CD4-positive, alpha-beta T cell treated with Interleukin-4 for 4 hours (primary cell): Measurements from ENCODE around the gene ATF2.
A peak's percentile ranks its signal among the peaks of the same experiment; 100 is the strongest.

Experiments used
- DNase-seq: peaks from one replicate; pipeline ENCODE4 v3.0.0-alpha.2; 2020

ATF2 gene, protein sequence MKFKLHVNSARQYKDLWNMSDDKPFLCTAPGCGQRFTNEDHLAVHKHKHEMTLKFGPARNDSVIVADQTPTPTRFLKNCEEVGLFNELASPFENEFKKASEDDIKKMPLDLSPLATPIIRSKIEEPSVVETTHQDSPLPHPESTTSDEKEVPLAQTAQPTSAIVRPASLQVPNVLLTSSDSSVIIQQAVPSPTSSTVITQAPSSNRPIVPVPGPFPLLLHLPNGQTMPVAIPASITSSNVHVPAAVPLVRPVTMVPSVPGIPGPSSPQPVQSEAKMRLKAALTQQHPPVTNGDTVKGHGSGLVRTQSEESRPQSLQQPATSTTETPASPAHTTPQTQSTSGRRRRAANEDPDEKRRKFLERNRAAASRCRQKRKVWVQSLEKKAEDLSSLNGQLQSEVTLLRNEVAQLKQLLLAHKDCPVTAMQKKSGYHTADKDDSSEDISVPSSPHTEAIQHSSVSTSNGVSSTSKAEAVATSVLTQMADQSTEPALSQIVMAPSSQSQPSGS

DNA sequence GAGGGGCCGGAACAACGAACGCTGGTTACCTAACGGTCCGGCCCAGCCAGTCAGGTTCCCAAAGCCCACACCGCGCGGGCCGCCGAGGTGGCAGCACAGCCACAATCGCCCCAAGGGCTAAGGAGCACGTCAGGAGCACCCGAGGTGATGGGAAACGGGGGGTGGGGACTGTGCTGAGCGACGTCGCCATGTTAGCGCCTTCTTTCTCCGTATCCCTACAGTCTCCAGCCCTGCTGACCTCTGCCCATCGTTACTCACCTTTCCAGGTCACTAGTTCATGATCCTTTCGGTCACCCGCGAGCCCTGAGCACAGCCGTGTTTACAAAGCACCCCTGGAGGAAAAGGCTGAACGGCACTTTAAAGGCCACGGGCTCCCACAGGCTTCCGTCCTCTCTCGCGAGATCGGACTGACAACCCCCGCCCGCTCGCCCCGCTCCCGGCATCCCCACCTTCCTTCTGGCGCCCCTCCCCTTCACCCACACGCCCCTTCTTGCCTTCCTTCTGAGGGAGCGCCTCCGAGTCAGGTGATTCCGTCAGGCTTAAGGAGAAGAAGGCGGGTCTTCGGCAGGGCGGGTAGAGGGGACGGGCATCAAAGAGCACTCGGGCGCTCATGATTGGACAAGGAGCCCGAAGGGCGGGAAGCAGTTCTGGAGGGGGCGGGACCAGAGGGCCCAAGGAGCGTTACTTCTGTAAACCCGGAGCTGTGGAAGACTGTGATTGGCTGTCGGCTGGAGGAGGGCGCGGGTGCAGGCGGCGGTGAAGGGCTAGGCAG is at the start of gene ATF2:
TSS of gene ATF2 (minus strand) at position 412 of the 772 bp plus-strand sequence. CDS start 31,760 bp downstream, outside the sequence.
- DNase-seq = peak; percentile 100

DNA sequence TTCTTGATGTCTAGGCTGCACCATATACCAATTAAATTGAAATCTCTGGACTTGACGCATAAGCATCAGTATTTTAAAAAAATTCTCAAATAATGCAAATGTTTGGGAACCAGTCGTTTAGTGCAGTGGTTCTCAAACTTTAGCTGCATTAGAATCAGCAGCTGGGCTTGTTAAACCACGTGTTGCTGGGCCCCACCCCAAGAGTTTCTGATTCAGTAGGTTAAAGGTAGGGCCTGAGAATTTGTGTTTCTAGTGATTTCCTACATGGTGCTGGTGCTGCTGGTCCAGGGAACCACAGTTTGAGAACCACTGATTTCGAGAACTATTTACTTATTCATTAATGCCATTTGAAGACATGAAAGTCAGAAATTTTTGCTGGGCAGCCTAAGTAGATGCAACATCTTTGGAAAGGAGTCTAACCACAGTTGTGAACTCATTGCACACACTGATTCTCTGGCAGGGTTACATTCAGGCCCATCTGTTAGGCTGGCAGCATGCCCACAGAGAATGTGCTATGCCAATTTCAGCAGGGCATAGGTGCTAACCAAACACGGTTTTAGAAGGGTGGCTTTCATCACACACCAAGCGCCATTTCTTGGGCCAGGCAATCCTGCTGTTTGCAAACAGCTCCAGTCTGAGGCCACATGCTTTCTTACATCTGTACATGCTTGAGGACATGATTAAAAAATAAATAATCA is 39.9 kb upstream of the ATF2 start:
- DNase-seq = peak; percentile 24

DNA sequence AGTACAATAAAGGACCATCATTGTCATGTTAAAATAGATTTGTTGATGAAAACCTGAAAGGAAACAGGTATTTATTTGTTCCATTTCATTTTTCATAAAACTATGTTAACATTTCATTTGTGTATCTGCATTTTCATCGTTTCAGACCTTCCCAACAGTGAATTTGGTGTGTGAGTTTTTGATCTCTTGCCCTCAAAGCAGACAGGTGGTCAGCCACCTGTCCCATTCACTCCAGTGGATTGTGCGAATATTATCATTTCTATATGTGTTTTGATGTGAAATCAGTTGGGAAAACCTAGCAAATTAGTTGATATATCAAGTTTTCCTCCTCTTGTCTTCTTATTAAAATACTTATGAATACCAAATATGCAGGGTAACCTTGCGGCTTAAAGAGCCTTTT is 38.9 kb upstream of the ATF2 start:
- no peak for DNase-seq

DNA sequence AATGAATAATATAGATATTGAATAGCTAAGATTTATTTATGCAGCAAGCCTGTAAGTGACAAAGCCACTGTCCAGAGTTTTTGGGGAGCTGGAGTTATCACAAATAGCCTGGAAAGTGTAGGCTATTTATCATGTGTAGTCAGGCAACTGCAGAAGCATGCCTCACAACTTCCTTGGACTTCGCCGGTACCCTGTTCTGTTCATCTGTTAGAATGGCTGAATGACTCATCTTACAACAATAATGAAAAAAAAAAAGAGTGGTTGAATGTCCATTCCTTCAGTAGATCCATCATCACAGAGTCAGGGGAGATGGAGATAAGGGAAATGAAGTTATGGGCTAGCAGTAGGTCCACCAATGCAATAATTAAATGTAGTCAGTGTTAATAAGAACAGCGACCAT is 37.5 kb upstream of the ATF2 start:
- no peak for DNase-seq

DNA sequence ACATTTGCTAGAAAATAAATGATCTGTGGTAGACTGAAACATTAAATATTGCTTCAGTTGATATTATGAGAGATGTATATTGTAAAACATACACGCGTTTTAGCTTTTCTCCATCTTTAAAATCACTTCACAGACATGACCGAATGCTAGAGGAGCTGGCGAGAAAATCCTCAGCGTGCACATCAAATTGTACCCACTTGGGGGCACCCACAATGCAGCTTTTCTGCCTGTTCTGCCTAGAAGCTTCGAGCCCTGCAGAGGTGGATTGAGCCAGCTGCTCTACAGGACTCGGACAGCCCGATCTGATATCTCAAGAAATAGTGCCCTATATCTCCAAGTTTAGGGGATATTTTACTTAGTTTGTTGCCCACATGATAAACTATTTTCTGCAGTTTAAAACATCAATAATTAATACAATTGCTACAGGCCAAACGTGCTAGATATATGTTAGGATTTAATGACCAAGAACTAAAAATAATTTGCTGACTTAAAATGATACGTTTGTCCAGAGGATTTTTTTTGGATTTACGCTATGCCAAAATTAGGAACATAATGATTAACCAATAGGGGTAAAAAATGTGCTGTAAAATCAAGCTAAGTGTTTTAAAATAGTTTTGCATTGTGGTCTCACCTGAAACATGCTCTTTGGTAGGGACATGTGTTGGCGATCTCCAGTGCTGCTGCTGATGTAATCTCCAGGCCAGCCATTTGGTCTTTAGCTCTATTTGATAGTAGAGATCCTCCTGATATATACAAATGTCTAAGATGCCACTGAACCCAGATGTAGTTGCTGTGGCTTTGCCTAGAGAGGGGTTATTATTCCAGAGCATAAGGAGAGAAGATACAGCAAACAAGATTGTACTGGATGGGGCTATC is 35.9 kb upstream of the ATF2 start:
- DNase-seq = peak; percentile 48

DNA sequence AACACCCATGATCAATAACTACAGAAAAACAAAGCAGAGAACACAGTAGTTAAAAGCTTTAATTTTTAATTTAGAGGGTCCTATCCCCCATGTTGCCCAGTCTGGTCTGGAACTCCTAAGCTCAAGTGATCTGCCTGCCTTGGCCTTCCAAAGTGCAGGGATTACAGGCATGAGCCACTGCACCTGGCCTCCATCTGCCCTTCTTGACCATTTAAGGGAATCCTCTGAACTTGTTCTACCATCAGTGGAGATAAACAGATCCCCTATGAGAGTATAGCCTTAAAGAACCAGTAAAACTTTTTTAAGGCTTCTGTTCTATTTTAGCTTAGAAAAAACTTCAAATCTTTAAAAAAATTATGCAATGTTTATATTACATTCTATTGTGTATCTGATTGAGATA is 27.0 kb upstream of the ATF2 start:
- DNase-seq = no peak

DNA sequence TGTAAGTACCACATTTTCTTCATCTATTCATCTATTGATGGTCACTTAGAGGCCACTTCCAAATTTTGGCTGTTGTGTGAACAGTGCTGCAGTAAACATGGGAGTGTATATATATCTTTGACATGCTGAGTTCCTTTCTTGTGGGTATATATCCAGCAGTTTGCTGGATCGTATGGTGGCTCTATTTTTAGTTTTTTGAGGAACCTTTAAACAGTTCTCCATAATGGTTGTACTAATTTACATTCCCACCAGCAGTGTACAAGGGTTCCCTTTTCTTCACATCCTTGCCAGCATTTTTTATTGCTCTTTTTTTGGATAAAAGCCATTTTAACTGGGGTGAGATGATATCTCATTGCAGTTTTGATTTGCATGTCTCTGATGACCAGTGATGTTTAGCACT is 20.8 kb upstream of the ATF2 start:
- no peak for DNase-seq

DNA sequence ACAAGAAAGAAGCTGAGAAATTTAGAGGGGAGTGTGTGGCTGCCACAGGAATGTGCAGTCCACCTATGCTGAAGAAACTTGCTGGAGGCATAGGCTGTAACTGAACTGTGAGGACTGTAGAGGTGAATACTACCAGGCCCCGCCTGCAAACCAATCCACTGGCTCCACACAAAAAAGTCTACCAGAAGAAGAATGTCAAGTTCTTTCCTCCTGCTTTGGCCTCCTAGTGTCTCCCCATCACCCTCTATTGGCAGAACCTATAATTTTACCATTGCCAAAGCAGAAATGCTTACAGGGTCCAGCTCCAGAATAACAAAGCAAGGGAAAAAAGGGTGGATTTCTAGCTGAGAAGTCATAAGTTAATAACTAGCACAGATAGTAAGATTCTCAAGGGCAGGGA is 19.4 kb upstream of the ATF2 start:
- peak; percentile 10 for DNase-seq

DNA sequence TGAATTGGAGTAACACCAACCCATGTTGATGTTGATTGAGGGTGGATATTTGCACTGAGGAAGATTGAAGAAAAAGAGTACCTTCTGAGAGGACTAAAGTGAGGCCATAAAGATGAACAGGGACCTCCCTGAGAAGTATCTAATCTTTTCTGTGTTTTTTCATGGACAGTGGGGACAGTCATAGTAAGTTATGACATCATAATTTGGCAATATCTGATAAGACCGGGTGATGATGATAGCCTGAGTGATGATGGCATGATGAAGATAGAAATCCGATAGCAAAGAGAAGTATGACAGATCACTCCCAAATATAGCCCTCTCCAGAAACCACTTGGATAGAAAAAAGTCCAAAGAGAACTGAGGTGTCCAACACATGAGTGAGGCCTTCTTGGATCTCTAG is 15.7 kb upstream of the ATF2 start:
- no peak for DNase-seq

DNA sequence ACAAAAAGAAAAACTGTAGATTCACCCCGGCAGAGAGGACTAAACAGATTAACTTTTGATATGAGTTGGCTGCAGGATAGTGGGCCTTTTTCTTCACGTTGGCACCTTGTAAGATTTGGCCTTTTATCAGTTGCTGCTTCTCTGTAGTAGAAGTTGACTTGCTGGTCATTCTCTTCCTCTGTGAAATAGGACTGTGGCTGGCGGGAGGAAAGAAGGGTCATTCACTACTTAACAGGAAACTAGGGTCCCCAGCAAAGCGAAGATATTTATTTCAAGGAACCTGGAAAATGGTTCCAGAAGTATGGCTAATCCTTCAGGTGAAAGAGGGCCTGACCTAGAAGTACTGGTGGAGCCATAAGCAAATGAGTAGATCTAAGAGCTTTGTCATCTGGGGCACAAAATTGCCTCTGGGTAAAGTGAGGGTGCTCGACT is 13.9 kb upstream of the ATF2 start:
- no peak for DNase-seq

DNA sequence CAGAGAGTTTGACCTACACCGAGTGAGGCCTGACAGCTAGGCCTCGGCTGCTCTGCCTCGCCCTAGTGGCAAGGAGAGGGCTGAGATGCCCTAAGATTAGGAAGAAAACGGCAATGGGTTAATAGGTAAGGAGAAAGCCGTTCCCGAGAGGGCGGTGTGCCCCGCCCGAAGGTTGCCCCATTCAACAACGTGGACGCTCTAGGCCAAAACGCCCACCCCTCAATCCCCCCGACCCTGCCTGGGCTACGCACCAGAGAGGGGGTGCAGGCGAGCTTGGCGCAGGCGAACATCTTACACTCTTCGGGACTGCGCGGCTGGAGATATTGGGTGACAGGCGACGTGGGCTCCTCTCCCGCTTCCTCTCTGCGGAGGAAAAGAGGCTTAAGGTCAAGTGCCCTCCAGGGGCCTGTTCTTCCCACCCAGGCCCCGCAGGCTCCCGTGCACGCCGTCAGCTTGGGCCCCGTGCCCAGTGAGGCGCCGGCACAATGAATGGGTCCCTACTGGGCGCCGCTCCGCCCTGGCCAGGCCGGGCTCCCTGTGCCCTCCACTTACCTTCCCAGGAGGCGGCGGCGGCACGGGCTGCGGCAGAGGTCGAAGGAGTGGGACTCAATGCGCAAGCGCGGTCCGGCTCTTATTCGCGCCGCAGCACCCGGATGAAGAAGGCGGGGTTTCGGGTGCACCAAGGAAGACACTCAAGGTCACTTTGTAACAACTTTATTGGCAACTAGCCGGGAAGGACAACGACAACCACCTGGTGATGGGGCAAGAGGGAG is 13.3 kb upstream of the ATF2 start, which contains the start of gene ATP5MC3:
TSS of gene ATP5MC3 (minus strand) at position 607 of the 773 bp plus-strand sequence. CDS start at position 290, 317 bp downstream.
- peak; percentile 95 for DNase-seq

DNA sequence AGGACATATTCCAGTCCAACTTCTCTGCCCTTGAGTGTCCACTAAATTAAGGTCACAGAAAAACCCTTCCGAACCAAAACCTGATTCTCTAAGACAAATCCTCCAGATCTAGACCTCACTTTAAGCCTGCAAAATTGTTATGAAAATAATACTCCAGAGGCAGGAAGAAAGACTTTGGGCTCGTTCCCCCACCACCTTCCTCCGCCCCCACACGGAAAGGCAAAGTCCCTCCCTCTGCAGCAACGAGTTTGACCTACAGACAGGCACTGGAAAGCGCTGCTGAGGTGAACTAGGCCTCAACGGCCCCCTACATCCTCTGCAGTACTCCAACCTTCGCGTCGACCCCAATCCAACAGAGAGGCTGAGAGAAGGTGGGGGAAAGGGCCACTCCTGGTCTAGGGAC is 12.7 kb upstream of the ATF2 start:
- peak; percentile 38 for DNase-seq

DNA sequence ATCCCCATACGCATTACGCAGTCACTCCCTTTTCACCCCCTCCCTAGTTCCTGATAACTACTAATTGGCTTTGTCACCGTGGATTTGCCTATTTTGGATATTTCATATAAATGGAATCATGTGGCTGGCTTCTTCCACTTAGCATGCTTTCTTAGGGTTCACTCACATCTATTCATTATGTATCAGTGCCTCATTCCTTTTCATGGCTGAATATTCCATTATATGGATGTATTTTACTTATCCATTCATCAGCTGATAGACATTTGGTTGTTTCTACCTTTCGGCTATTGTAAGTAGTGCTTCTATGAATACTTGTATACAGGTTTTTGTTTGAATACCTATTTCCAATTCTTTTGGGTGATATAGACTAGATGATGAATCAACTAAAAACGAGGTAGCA is 8.6 kb upstream of the ATF2 start:
- no peak for DNase-seq

DNA sequence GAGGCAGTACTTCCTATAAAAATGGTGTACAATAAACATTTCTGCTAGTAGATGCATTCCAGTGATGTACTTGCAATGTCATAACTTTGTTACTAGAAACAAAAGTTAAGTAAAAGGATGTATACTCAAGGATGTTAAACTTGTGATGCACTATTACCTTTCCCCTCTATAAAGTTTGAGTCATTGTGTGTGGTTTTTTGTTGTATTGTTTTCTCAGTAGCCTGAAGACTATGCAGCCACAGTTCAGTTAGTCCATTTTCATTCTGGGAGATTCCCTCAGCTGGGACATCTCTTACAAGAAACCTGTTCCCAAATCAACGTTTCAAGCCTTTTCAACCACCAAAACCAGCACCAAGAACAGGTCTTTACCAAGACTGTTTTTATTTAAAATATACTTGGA is 7.9 kb upstream of the ATF2 start:
- no peak for DNase-seq

DNA sequence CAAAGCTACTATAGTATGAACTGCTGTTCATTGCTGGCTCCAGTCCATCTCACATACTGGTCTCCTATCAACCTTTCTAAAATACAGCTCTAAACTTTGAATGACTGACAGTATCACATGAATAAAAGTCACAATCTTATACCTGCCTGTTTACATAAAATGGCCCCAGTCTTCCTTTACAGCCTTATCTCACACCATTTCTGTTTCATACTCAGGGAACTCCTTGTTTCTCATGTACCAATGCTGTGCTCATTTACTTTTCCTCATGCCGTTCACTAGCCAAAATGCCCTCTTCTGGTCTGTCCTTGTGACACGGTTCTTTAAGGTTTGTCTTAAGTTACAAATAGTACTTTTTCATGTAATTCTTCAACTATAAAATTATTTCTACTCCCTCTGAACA is 7.3 kb upstream of the ATF2 start:
- DNase-seq = no peak

DNA sequence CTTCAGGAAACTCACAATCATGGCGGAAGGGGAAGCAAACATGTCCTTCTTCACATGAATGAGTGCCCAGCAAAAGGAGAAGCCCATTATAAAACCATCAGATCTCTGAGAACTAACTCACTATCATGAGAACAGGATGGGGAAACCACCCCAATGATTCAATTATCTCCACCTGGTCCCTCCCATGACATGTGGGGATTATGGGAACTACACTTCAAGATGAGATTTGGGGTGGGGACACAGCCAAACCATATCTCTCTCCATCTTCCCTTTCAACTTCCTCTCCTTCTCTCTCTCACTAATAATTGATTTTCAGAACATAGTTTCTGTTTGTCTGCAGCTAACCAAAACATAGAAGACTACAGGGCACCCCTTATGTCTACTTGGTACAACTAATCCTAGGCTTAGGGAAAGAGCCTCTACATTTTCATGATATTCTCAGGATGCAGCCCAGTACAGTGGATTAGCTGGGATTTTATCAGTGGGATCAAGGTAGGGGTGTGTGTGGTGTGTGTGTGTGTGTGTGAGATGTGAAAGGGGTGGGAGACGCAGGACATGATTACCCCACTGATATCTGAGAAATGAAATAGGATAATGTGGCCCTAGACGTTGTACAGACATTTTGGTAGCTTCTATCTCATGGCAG is 2.8 kb upstream of the ATF2 start:
- DNase-seq = no peak

DNA sequence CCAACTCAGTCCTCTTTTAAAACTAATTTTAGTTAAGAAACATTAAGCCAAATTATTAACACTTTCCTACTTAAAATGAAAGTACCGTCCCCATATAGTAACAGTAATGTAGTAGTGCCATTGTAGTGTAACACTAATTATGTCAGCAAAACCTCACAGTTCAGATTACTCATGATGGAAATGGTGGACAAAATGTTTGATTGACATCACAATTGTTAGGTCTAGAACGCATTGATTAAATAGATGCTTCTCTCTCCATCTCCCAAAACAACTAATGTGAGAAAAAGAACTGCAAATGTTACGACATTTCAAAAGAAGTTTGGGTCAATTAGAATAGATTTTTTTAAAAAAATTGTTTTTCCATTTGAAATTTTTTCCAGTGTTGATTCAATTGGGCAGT is 1.2 kb upstream of the ATF2 start:
- DNase-seq = no peak

DNA sequence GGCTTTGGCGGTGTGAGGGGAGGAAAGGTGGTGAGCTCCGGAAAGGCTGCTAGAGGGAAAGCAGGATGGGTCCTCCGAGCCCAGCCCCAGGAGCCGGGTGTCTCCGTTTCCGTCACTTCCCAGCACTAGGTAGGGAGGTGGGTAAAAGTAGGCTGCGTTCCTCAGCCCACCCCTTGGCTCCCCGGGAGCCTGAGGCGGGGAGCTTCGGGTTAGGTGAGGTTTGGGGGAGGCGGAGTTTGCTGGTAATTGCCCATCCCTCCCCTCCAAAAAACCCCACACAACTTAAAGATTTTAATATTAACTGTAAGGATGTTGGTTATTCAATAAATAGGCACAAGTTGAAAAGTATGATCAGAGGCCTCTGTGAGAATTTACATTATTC is 552 bp upstream of the ATF2 start:
- no peak for DNase-seq

DNA sequence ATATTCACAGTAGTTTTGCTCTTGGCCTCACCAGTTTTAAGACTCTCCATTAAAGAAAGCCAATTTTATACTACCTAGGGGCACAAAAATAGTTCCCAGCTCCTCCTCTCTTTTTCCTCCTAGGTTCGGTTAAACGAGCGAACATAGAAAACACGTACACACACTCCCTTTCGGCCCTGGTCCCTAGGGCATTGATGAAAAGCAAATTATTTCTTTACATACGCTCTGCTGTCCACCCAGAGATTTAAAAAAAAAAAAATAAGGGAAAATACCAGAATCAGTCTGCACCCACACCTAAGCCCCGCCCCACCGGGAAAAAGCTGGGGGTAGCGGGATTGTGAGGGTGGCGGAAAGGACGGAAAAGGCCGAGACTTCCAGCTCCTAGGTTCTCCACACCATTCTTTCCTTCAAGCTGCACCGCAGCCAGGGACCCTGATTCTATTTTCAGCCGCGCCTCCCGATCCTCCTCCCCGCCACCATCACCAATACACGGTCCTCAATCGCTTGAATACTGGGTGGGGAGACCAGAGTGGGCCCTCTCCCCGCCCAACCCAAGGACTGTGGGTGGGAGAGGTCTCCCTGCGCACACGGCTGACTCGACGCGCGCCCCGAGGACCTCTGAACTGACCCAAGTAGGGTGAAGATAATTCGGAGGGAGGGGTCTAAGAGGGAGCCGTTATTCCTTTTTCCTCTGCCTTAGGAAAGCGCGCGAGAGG is 769 bp downstream of the ATF2 start:
- peak; percentile 12 for DNase-seq

DNA sequence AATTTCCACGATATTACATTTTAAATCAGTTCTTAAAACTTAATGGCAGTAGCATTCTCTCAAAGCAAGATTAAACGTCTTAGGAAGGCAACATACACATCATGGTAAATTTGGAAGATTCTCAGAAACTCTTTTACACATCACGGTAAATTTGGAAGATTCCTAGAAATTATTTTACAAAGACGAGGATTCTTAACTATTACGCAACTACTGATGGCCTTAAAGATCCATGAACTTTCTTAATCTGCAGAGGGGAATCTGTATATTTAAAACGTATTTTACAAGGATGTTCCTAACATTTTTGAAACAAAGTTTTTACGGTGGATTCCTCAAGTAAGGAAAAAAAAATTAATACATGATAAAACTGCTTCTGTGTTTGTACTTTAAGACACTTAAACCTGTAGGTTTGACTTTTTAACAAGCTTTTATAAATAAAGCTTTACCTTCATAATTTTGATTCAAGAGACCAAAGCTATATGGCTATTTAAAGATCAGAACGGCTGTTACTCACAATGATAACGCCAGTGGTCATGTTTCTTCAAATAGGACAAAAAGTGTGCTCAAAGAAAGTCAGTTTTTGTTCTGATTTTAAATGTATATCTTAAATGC is 1.7 kb downstream of the ATF2 start:
- DNase-seq = no peak
